C4-2B (cell line): ENCODE results near the gene SH3RF2.

Source experiments
- CTCF ChIP-seq: fragments of 450-650 bp; conservative IDR thresholded peaks from 2 replicates; pipeline ENCODE4 v1.5.1; 2017; ENCODE audit warnings: mild to moderate bottlenecking
- ZFX ChIP-seq: fragments of 450-650 bp; IDR thresholded peaks from 2 replicates; pipeline ENCODE4 v1.6.1; 2017

- TF ChIP-seq CTCF, result no peak
- TF ChIP-seq ZFX, result no peak
Measured at GRCh38 chr5:146003852-146004251, 67.5 kb downstream of the SH3RF2 start.
